SK-N-SH treated with all-trans-retinoic acid at 6 μM for 48 hours (cell line): ENCODE measurements around the gene SEMA3G.

Experiments used
- ATAC-seq: fragments of 200-7000 bp; cut with Tn5 transposase; 3 replicates; pipeline ENCODE4 v1.9.1; 2020; ENCODE audit warnings: mild to moderate bottlenecking, moderate library complexity
- ARNTL ChIP-seq: fragments of 450-650 bp; formaldehyde crosslinking; IDR thresholded peaks from 2 replicates; pipeline ENCODE4 v1.5.0; 2020; ENCODE audit warnings: low read depth, mild to moderate bottlenecking, moderate library complexity, borderline replicate concordance
- CREB5 ChIP-seq: fragments of 250-450 bp; sonication (Bioruptor Pico); IDR thresholded peaks from 2 replicates; pipeline ENCODE4 v1.5.1; 2020; ENCODE audit warnings: low read depth, mild to moderate bottlenecking, moderate library complexity
- CSDC2 ChIP-seq: fragments of 250-450 bp; sonication (Bioruptor Pico); IDR thresholded peaks from 2 replicates; pipeline ENCODE4 v1.5.0; 2020; ENCODE audit warnings: mild to moderate bottlenecking, moderate library complexity
- ESRRG ChIP-seq: fragments of 250-450 bp; sonication (Bioruptor Pico); IDR thresholded peaks from 2 replicates; pipeline ENCODE4 v1.6.1; 2021; ENCODE audit warnings: mild to moderate bottlenecking
- GLIS3 ChIP-seq: fragments of 250-450 bp; sonication (Bioruptor Pico); IDR thresholded peaks from 2 replicates; pipeline ENCODE4 v1.5.0; 2020; ENCODE audit warnings: mild to moderate bottlenecking, moderate library complexity
- ISL1 ChIP-seq: fragments of 250-450 bp; sonication (Bioruptor Pico); IDR thresholded peaks from 2 replicates; pipeline ENCODE4 v2.1.2; 2022; ENCODE audit warnings: mild to moderate bottlenecking, moderate library complexity
- OSR1 ChIP-seq: fragments of 250-450 bp; sonication (Bioruptor Pico); IDR thresholded peaks from 2 replicates; pipeline ENCODE4 v1.8.0; 2022; ENCODE audit warnings: moderate library complexity, mild to moderate bottlenecking, inconsistent platforms
- POU6F1 ChIP-seq: fragments of 250-450 bp; sonication (Bioruptor Pico); IDR thresholded peaks from 2 replicates; pipeline ENCODE4 v1.8.0; 2021; ENCODE audit warnings: low read depth, mild to moderate bottlenecking, moderate library complexity, borderline replicate concordance
- PPARA ChIP-seq: fragments of 250-450 bp; sonication (Bioruptor Pico); IDR thresholded peaks from 2 replicates; pipeline ENCODE4 v1.5.0; 2020; ENCODE audit warnings: mild to moderate bottlenecking, borderline replicate concordance
- RARB ChIP-seq: fragments of 250-450 bp; sonication (Bioruptor Pico); IDR thresholded peaks from 2 replicates; pipeline ENCODE4 v1.8.0; 2021; ENCODE audit warnings: mild to moderate bottlenecking, moderate library complexity
- TCF4 ChIP-seq: fragments of 250-450 bp; sonication (Bioruptor Pico); IDR thresholded peaks from 2 replicates; pipeline ENCODE4 v1.8.0; 2021; ENCODE audit warnings: mild to moderate bottlenecking, moderate library complexity, borderline replicate concordance
- TOX ChIP-seq: fragments of 250-450 bp; sonication (Bioruptor Pico); IDR thresholded peaks from 2 replicates; pipeline ENCODE4 v1.8.0; 2021; ENCODE audit warnings: mild to moderate bottlenecking, moderate library complexity, borderline replicate concordance
- ZC3H10 ChIP-seq: fragments of 250-450 bp; sonication (Bioruptor Pico); IDR thresholded peaks from 2 replicates; pipeline ENCODE4 v1.5.1; 2021; ENCODE audit warnings: mild to moderate bottlenecking, moderate library complexity
- ZFP3 ChIP-seq: fragments of 250-450 bp; sonication (Bioruptor Pico); IDR thresholded peaks from 2 replicates; pipeline ENCODE4 v1.5.0; 2020; ENCODE audit warnings: mild to moderate bottlenecking, moderate library complexity
- ZFP30 ChIP-seq: fragments of 450-650 bp; formaldehyde crosslinking; IDR thresholded peaks from 2 replicates; pipeline ENCODE4 v1.5.0; 2022; ENCODE audit warnings: mild to moderate bottlenecking, moderate library complexity
- ZNF565 ChIP-seq: fragments of 450-650 bp; formaldehyde crosslinking; conservative IDR thresholded peaks from 2 replicates; pipeline ENCODE4 v1.5.0; 2020; ENCODE audit warnings: low read depth, mild to moderate bottlenecking, moderate library complexity
- ZNF70 ChIP-seq: fragments of 450-650 bp; formaldehyde crosslinking; IDR thresholded peaks from 2 replicates; pipeline ENCODE4 v1.5.0; 2020; ENCODE audit warnings: mild to moderate bottlenecking, moderate library complexity
- ZNF8 ChIP-seq: fragments of 450-650 bp; formaldehyde crosslinking; IDR thresholded peaks from 2 replicates; pipeline ENCODE4 v1.5.0; 2020; ENCODE audit warnings: mild to moderate bottlenecking, moderate library complexity
- TF ChIP-seq, protein P1 (sequence below): fragments of 250-450 bp; sonication (Bioruptor Pico); IDR thresholded peaks from 2 replicates; pipeline ENCODE4 v1.5.0; 2020; ENCODE audit warnings: mild to moderate bottlenecking, moderate library complexity
- TF ChIP-seq, protein P2 (sequence below): fragments of 250-450 bp; sonication (Bioruptor Pico); IDR thresholded peaks from 2 replicates; pipeline ENCODE4 v1.5.1; 2021; ENCODE audit warnings: mild to moderate bottlenecking, moderate library complexity

Gene SEMA3G

GRCh38 chr3:52446631-52447511 is 2.0 kb upstream of the SEMA3G start:
- TF ChIP-seq ARNTL (CRISPR knock-in tag), result no peak
- TF ChIP-seq ZFP3 (CRISPR knock-in tag), result peak; percentile 71; the same call in 1 of the 2 replicates

GRCh38 chr3:52446042-52446441 is 1.1 kb upstream of the SEMA3G start:
- ATAC-seq, result no peak
- no peak for TF ChIP-seq TOX (CRISPR knock-in tag)

More at GRCh38 chr3:52446631-52447511, 2.0 kb upstream of the SEMA3G start:
- ATAC-seq, result peak; percentile 67

DNA sequence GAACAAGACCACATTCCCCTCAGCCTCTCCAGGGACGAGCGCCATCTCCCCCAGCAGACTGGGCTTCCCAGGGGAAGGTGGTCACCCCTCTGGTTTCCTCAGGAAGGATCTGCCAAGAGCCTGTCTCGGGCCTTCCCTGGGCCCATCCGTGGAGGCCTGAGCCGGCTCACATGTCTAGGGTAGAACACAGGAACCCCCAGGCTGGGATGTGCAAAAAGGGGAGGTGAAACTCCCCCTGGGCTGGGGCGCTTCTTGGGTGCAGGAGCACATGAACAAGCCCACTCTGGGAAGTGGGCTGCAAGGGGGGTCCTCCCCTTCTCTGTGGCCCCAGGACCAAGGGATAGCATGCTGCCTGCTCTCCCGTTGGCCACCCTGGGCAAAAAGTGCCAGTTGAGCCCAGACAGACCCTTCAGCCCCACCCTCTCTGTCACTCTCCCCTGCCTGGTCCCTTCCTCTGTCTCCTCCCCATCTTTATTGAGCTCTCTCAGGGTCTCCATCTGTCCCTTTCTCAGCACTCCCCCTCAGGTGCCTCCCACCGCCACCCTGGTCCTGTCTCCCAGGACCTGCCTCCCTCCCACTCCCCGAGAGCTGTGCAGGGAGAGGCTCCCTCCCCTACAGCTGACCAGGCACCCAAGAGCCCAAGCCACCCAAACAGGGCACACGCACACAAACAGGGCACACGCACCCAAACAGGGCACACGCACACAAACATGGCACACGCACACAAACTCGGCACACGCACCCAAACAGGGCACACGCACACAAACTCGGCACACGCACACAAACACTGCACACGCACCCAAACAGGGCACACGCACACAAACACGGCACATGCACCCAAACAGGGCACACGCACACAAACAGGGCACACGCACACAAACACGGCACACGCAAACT is 864 bp downstream of the SEMA3G start:
- no peak for ATAC-seq

GRCh38 chr3:52443268-52443610 is 1.7 kb downstream of the SEMA3G start:
- no peak for ATAC-seq
- TF ChIP-seq ZFP3 (CRISPR knock-in tag) (no peak), POU6F1 (CRISPR knock-in tag) (no peak), ZC3H10 (CRISPR knock-in tag) (no peak), CREB5 (CRISPR knock-in tag) (no peak), ZFP30 (no peak), RARB (CRISPR knock-in tag) (no peak), ZNF565 (CRISPR knock-in tag) (no peak), CSDC2 (CRISPR knock-in tag) (no peak), ESRRG (CRISPR knock-in tag) (no peak), PPARA (no peak), ISL1 (CRISPR knock-in tag) (no peak), ZNF70 (no peak), ZNF8 (no peak), GLIS3 (no peak)
- TF ChIP-seq, protein P1, sequence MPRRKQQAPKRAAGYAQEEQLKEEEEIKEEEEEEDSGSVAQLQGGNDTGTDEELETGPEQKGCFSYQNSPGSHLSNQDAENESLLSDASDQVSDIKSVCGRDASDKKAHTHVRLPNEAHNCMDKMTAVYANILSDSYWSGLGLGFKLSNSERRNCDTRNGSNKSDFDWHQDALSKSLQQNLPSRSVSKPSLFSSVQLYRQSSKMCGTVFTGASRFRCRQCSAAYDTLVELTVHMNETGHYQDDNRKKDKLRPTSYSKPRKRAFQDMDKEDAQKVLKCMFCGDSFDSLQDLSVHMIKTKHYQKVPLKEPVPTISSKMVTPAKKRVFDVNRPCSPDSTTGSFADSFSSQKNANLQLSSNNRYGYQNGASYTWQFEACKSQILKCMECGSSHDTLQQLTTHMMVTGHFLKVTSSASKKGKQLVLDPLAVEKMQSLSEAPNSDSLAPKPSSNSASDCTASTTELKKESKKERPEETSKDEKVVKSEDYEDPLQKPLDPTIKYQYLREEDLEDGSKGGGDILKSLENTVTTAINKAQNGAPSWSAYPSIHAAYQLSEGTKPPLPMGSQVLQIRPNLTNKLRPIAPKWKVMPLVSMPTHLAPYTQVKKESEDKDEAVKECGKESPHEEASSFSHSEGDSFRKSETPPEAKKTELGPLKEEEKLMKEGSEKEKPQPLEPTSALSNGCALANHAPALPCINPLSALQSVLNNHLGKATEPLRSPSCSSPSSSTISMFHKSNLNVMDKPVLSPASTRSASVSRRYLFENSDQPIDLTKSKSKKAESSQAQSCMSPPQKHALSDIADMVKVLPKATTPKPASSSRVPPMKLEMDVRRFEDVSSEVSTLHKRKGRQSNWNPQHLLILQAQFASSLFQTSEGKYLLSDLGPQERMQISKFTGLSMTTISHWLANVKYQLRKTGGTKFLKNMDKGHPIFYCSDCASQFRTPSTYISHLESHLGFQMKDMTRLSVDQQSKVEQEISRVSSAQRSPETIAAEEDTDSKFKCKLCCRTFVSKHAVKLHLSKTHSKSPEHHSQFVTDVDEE (CRISPR knock-in tag), result no peak
- TF ChIP-seq, protein P2, sequence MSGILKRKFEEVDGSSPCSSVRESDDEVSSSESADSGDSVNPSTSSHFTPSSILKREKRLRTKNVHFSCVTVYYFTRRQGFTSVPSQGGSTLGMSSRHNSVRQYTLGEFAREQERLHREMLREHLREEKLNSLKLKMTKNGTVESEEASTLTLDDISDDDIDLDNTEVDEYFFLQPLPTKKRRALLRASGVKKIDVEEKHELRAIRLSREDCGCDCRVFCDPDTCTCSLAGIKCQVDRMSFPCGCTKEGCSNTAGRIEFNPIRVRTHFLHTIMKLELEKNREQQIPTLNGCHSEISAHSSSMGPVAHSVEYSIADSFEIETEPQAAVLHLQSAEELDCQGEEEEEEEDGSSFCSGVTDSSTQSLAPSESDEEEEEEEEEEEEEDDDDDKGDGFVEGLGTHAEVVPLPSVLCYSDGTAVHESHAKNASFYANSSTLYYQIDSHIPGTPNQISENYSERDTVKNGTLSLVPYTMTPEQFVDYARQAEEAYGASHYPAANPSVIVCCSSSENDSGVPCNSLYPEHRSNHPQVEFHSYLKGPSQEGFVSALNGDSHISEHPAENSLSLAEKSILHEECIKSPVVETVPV (CRISPR knock-in tag), result no peak

More for the DNA sequence above, 864 bp downstream of the SEMA3G start:
- TF ChIP-seq TCF4 (CRISPR knock-in tag) (no peak), ESRRG (CRISPR knock-in tag) (no peak), ZFP30 (no peak), ISL1 (CRISPR knock-in tag) (no peak), ZNF8 (no peak), CSDC2 (CRISPR knock-in tag) (no peak), RARB (CRISPR knock-in tag) (no peak), ZNF565 (CRISPR knock-in tag) (no peak), TOX (CRISPR knock-in tag) (no peak), OSR1 (CRISPR knock-in tag) (no peak)
- TF ChIP-seq, protein P2 (CRISPR knock-in tag), result no peak
